Inferior parietal cortex (tissue), 1 donor: ENCODE data around the gene TNFRSF1A.
"Not testable (repeated sequence)": the region's sequence is repeated elsewhere in the genome, so short reads cannot be mapped to it uniquely, and the experiment has no call there.

Experiments used
- DNase-seq: peaks from one replicate; pipeline ENCODE4 v3.0.0-alpha.2; 2016; ENCODE audit errors: extremely low spot score

The TNFRSF1A gene

DNA sequence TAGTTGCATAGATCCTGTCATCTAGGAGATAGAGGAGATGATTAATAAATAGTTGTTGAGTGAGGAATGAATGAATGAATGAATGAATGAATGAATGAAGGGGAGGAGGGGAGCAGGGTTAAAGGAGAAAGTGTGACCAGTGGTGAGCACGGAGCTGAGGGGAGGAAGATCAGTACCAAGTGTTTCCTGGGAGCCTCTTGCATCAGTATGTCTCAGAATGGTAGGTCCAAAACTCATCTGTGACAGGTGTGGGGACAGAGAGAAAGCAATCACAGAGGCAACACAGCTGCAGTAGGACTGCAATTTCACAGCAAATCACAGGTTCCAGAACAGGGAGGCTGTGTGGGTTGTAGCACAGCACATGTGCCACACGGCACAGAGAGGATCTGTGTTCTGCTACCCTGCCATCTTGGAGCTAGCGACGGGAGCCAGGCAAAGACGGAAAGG lies 14.5 kb upstream of the TNFRSF1A start:
- DNase-seq = no peak

DNA sequence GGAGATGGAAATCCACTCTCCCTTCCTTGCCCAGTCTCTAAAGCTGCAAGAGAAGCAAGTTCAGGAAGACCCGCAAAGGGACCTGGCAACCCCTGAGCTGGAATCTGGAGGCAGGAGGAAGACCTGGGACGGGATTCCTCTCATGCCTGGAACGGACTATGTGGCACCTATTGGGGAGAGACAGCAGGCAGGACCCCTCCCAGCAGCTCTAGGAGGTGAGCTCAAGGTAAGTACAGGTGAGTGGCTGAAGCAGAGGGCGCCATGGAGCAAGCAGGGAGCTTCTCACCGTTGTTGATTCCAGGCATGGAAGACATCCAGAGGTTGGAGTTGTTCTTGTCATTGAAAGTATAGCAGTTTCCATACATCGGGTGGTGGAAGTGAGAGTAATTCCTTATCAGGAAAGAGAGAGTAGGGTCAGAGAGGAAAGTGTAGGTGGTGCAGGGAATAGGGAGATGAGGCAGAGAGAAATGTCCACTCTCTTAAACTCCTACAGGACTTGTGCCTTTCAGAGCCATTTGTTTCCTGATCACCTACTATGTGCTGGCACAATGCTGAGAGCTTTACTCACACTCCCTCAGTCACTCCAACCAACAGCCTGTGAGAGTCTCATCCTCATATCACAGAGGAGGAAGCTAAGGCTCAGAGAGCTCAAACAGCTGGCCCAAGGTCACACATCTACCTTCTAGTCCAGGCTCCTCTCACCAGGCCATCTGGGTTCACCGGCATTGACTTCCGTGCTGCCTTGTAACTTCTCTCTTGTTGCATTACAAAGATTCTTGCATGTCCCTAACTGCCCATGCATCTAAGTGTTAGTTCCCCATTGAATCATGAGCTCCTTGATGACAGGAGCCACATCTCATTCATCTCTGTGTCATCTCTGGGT lies 13.9 kb upstream of the TNFRSF1A start:
- no peak for DNase-seq

DNA sequence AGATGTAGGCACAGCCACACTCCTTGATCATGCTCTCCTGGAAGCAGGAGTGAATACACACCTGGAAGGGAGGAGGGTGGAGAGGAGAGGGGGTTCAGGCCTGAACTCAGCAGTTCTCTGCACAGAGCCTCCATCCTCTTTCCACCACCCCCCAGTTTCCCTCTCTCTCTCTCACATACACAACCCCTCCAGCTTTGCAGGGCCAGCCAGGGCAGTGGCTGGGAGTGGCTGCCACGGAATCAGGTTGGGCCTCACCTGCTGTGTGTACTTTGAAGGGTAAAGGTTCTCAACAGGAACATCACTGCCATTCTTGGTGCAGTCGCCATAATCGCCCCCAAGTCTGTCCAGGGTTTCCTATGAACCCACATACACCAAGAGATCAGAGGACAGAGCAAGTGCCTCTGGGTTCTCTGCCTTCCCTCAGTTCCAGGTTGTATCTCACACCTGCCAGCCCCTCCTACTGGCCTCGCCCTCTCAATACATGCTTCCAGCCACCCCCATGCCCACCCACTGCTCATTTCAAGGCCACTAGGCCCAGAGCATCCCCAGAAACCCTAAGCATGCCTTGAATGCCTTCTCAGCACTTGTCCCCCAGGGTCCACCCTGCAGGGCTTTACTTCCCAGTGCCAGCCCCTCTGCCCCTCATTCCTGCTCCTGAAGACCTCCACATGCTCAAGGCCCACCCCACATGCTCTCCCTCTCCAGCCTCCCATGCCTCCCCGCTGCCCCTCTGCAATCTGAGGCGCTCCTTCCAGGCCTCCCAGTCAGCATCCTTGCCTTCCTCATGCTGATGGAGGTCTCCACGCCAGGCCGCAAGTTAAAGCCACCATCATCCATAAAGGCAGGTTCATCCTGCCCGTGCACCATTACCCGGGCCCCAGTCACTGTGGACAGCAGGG lies 12.9 kb upstream of the TNFRSF1A start:
- DNase-seq = no peak

DNA sequence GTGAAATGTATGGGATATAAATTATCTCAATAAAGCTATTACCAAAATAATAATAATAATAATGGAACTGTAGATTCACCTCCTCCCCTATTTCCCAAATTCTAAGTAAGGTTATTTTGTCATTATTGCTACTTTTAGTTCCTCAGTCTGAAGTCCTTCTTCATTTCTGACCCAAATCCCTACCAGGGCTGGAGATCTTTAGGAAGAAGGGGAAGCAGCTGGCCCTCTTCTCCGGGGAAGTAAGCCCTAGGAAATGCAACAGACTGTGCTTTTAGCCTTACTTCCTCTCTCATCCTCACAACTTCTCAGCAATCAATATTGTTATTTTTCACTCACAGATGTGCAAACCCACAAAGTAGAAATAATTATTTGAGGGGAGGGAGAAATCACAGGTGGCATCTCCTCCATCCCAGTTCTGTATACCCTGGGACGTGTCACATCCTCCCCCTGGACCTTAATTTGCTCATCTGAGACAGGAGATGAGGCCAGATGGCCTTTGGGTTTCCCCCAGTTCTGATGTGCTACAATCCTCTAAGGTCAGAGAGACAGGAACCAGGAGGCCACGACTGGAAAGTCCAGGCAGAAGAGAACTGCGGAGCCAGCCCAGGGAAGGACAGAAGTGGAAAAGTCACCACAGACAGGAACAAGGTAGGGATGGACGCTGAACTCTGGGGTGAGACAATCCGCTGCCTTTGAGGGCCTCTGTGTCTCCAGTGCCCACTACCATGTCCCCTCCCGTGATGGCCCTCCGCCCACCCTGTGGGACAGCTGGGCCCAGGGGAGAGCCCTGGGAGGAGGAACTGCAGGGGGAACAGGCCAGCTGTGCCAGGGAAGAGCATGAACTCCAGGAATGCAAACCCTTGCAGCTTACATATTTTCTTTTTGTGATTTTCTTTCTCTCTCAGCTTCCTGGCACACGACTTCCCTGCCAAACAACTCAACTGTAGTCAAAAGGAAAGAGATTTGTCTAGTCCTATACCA lies 10.6 kb upstream of the TNFRSF1A start:
- DNase-seq = no peak

DNA sequence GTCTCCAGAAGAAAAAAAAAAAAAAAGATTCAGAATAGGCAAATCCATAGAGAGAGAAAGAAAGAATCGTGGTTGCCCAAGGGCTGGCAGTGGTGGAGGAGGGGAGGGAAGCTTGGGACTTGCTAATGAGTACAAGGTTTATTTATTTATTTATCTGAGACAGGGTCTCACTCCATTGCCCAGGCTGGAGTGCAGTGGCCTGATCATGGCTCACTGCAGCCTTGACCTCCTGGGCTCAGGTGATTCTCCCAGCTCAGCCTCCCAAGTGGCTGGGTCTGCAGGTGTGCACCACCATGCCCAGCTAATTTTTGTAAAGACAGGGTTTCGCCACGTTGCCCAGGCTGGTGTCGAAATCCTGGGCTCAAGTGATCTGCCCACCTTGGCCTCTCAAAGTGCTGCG lies 9.7 kb upstream of the TNFRSF1A start:
- no peak for DNase-seq

DNA sequence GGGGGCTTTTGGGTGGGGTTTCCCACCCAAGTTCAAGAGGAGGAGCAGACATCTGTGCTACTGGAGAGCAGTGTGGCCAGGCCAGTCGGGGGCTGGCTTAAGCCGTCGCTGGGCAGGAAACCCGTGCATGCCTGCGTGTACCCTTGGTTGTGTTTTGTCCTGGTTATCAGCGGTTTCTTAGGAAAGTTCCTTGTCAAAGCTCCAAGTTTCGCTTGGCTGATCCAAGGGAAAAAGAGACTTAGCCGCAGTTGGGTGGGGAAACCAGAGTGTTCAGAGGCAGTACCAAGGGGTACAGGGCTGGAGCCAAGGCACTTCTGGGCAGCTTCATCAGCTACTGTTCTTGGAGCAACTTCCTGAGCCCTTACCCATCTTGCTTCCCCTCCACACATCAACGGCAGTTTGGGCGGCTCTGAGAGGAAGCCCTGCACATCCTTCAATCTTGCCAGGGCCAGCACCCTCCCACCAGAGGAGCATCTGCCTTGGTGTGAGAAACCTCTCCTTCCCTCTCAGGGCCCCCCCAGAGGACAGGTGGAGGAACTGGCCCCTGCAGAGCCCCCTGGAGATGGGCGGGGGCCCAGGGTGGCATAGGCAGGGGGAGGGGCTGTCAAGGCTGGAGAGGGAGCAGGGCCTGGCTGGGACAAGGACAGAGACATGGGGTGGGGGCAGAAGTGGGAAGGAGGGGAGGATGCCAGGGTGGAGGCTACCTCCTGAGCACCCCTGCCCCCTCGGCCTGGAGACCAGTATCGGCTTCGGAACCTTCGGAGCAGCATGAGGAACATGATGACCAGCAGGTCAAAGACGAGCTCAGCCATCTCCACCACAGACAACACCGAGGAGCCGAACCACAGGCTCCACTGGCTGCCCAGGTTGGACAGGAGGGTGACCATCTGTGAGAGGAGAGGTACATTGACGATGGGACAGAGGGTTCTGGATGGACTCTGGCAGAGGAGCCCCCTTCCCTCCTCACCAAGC lies 5.8 kb upstream of the TNFRSF1A start:
- no peak for DNase-seq

DNA sequence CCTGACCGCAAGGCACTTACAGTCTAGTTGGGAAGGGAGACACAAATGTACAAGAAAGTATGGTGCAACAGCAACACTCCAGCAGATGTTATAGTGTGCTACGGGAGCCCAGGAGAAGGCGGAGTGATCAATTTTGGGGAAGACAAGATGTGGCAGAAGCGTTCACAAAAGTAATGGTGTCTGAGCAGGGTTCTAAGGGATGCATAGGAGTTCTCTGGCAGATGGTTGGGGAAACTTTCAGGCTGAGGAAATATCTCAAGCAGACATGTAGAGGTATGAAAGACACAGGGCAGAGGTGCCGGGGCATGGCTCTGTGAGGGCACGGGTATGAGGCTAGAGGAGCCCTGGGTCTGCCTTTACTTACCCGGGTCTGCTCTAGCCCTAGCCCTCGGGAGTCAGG lies 5.1 kb upstream of the TNFRSF1A start:
- DNase-seq = no peak

DNA sequence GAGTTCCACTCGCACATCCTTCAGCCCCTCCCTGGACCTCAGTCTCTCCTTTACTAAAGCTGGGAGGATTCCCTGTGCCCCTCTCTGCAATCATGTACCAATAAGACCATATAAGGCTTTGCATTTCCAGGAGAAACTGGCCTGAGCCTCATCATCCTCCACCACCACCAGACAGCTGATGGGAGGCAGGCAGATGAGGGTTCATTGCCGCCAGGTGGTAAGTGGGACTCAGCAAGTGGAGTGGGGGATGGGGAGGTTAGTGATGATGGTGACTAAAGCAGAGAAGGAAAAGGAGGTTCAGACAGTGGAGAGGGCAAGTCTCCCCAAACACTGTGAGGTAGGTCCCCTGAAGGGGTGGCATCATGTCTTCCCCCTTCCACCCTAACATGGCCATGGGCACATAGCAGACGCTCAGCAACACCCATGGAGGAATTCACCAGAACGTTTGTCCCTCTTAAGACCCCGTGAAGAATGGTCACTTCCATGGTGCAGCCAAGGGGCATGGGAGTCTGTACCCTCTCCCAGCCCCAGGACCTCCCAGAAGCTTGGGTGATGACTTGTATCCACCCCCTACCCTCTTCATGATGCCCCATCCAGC lies 4.5 kb upstream of the TNFRSF1A start:
- no peak for DNase-seq

DNA sequence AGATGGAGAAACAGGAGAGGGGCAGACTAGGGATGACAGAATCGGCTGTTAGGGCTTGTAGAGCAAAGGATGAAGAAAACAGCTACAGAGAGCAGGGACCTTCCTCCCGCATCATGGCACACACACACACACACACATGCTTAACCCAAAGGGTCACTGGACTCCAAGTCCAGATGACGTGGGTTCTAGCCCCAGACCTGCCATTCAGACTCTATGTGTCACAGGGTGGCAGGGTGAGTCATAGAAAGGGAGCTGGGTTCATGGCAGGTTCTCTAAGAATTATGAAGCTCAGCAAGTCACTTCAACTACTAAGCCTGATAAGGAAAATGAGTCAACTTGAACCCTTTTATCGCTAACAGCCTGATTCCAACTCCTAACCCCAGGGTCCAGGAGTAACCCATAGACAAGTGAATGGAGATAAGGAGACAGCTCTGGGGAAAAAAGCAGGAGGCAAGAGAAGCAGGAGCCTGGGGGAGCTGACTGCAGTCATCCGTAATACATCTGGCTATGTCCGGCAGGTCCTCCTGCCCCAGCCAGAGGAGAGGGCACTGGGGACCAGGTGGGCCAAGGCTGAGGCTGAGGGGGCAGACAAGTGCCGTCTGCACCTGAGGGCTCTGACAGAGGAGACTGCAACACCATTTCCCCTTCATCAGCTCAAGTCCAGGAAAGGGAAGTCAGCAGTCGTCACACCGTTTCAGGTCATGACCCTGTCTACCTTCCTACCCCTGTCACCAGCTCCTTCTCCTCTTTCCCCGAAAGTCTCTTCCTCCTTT lies 3.6 kb upstream of the TNFRSF1A start:
- no peak for DNase-seq

DNA sequence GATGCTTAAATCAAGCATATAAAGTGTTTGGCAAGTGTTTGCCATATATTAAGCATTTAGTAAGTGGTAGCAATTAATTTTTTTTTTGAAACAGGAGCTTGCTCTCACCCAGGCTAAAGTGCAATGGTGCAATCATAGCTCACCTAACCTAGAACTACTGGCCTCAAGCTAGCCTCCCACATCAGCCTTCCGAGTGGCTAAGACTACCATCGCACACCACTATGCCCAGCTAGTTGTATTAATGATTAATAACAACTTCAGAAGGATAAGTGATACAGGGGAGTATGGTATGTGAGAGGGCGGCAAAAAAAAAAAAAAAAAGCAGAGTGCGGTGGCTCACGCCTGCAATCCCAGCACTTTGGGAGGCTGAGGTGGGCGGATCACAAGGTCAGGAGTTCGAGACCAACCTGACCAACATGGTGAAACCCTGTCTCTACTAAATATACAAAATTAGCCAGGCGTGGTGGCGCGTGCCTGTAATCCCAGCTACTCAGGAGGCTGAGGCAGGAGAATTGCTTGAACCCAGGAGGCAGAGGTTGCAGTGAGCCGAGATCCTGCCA lies 2.3 kb upstream of the TNFRSF1A start:
- DNase-seq = not testable (repeated sequence)

DNA sequence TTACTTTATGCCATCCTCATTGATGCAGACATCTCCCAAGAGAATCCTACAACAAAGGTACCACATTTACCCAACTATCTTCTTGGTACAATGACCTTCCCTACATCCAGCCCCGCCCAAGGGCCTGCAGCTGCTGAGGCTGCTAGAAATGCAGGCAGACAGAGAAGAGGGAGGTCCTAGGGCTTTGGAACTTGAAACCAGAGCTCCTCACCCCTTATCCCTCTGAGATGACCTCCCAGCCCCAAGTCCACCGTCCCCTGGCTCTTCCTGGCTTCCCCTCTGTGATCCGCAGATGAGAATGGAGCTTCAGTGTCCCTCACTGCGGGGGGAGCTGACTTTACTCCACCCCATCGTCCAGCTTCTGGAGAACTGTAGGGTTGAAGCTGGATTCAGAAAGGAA lies 1.6 kb upstream of the TNFRSF1A start:
- no peak for DNase-seq

DNA sequence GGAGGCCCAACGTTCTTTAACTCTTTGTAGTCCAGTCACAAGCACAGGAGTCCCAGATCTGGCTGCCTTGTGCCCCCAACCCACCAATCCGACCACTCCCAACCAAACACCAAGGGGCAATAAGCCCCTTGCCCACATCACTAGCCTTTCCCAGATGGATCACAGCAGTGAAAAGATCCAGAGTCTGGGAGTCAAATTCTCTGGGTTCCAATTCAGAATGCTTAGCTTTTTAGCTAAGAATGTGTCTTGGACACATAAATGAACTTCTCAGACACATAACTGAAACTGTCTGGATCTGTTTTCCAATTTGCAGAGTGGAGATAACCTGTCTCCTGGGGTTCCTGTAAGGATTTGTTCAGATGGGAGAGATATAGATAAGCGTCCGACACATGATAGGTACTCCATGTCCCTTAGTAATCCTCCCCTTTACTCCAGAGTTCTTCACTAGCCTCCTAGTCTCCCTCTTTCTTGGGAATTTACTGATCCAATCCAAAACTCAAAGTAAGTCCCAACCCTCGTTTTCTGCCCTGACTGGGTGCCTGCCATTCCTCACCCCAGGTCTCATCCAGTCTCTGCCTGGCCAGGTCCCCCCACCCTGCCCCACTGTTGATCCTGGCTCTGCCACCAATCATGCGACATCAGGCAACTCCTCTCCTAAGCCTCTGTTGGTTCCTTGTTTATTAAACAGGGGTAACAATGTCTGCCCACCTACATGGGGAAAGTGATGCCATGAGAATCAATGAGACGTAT lies 439 bp upstream of the TNFRSF1A start:
- peak; percentile 18 for DNase-seq

DNA sequence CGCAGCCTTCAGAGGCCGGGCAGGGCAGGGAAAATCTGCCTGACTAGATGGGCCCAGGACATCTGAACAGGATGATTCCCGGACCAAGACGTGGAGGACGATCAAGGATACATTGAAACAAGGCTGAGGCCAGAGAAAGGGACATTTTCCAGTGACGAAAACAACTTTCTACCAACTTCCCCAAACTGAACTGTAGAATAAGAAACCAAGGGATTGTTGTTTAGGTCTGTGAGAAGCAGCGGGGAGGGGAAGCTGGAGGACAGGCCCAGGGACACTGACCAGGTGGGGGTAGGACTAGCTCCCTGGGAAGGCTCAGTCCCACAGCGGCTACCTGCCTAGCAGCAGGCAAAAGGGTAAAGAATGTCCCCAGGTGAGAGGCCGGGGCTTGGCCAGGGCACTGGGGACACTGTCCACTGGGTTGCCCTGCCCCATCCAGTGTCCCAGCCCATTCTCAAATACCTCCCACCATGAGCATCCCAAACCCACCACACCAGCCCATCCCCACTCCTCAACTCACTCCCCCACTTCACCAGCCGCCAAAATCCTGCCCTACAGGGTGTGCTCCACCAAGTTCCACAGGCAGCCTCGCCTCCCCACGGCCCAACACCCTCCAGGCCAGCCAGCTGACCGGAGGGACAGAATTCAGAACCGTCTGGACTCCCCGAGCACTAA lies 995 bp downstream of the TNFRSF1A start:
- DNase-seq = no peak

DNA sequence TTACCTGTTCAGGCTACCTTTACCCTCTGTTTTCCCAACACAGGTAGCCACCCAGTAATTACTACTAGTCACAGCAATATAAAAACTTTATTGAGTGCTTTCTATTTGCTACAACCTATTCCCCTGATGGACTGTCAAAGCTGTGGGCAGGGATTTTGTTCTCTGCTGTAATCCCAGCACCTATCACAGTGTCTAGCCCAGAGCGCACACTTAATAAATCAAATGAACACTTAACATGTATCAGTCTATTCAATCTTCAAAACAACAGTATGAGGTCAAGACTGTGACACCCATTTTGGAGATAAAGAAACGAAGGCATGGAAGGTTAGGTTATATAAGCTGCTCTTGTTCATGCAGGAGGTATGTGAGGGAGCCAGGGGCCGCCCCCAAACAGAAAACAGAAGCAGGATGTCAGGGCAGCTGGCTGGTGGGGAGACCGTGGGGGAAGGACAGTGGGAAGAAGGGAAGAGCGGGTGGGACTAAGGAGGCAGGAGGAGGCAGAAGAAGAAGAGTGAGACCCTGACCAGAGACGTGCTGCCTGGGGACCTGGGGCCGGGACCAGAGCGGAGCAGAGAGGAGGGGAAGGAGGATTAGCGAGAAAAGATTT lies 1.7 kb downstream of the TNFRSF1A start:
- no peak for DNase-seq

DNA sequence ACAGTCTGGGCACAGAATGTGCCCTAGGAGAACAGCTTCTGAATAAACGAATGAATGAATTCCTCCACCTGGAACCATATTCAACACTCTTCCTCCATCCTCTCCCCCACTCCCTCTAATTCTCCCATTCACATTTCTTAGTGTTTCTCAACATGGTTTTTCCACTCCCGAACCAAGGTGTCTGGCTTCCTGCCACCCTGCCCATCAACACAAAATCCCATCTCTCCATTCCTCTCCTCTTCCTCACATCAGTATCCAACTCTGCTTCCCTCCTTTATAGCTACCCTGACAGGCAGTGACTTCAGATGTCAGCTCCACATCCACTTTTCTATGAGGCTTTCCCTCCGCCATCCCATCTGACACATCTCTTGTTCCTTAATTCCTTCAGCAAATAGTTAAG lies 2.9 kb downstream of the TNFRSF1A start:
- no peak for DNase-seq

DNA sequence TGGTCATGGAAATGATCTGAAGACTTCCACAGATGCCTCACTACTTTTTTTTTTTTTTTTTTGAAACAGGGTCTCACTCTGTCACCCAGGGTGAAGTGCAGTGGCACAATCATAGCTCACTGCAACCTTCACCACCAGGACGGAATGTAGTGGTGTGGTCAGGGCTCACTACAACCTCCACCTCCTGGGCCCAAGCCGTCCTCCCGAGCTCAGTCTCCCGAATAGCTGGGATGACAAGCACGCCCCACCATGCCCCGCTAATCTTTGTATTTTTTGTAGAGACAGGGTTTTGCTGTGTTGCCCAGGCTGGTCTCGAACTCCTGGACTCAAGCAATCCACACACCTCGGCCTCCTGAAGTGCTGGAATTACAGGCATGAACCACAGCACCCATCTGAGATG lies 3.3 kb downstream of the TNFRSF1A start:
- not testable (repeated sequence) for DNase-seq

DNA sequence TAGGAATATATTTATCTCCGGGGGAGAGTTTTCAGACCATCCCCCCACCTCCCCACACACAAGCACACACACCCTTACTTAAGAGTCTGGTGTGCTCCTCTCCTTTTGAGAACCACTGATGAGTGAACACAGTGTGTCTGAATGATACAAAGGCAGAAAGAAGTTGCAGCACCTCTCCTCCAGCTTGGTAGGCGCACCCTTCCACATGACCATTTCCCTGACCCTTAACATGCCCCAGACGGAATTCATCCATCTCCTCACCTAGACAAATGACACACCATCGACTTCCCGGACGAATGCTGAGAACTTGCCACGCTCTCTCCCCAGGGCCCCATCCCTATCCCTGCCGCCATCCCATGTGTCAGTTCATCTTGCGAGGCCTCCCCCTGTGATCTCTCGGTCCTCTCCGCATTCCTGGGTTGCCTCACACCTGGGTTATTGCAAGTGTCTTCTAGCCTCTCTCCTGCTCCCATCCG lies 3.9 kb downstream of the TNFRSF1A start:
- DNase-seq = no peak
